ENCODE results near the gene ACBD7.

DNA sequence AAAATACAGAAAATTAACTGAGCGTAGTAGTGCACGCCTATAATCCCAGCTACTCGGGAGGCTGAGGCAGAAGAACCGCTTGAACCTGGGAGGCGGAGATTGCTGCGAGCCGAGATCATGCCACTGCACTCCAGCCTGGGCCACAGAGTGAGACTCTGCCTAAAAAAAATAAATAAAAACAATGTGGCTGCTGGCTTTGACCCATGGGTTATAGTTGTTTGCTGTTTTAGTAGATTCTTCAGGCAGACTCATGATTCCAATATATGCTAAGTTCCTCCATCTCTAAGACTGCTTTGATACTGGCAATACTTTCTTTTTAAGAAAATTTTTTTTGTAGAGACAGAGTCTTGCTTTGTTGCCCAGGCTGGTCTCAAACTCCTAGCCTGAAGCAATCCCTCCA lies 36.5 kb downstream of the ACBD7 start:
- TF ChIP-seq POLR2A (IDR thresholded peaks at IDR 0.05; ENCODE audit: low read depth, low read length) (no peak), TAF1 (IDR thresholded peaks at IDR 0.05; ENCODE audit: borderline replicate concordance, low read depth, low read length) (no peak)
